Skeletal muscle cell (primary cell): ENCODE results near the gene KARS1.
"Not testable (repeated sequence)": the region's sequence is repeated elsewhere in the genome, so short reads cannot be mapped to it uniquely, and the experiment has no call there.

Experiments
- DNase-seq: peaks from one replicate; pipeline ENCODE4 v3.0.0-alpha.2; 2010; ENCODE audit warnings: low read depth
- H3K4me3 ChIP-seq: 2 replicates; pipeline ENCODE4 v1.5.1; 2011; ENCODE audit warnings: low read depth, mild to moderate bottlenecking, control low read depth, low read length, moderate library complexity

Gene KARS1

GRCh38 chr16:75627851-75628250 lies 19.6 kb downstream of the KARS1 start:
- no peak for DNase-seq
- H3K4me3 ChIP-seq, result no peak overlapping the region

- no peak overlapping the region for H3K4me3 ChIP-seq
- no peak for DNase-seq
Measured at GRCh38 chr16:75626806-75627205, 20.7 kb downstream of the KARS1 start.

- DNase-seq, result no peak
- H3K4me3 ChIP-seq, result no peak overlapping the region
Measured at GRCh38 chr16:75624921-75625334, 22.5 kb downstream of the KARS1 start.

- peak within 1 kb of the TSS; percentile 72 for H3K4me3 ChIP-seq
Measured at GRCh38 chr16:75622761-75623605, 24.5 kb downstream of the KARS1 start, which contains the start of gene ADAT1. ADAT1 (minus strand) TSS chr16:75623281; CDS start chr16:75620799, 2,482 bp downstream.

GRCh38 chr16:75621170-75621477 lies 26.3 kb downstream of the KARS1 start:
- no peak for DNase-seq
- H3K4me3 ChIP-seq, result no peak overlapping the region

More at GRCh38 chr16:75622761-75623605, 24.5 kb downstream of the KARS1 start, which contains the start of gene ADAT1:
- DNase-seq, result peak; percentile 93

GRCh38 chr16:75620326-75621169 lies 26.9 kb downstream of the KARS1 start:
- no peak overlapping the region for H3K4me3 ChIP-seq
- DNase-seq, result no peak

- H3K4me3 ChIP-seq, result no peak overlapping the region
- no peak for DNase-seq
Measured at GRCh38 chr16:75618780-75619179, 28.7 kb downstream of the KARS1 start.

- H3K4me3 ChIP-seq, result no peak overlapping the region
Measured at GRCh38 chr16:75617121-75617520, 30.3 kb downstream of the KARS1 start.

GRCh38 chr16:75616521-75617010 lies 30.9 kb downstream of the KARS1 start:
- no peak for DNase-seq

More at GRCh38 chr16:75617121-75617520, 30.3 kb downstream of the KARS1 start:
- no peak for DNase-seq

GRCh38 chr16:75615619-75616018 lies 31.8 kb downstream of the KARS1 start:
- DNase-seq, result no peak
- no peak overlapping the region for H3K4me3 ChIP-seq

More at GRCh38 chr16:75616521-75617010, 30.9 kb downstream of the KARS1 start:
- H3K4me3 ChIP-seq, result no peak overlapping the region

GRCh38 chr16:75614066-75614897 lies 33.2 kb downstream of the KARS1 start:
- H3K4me3 ChIP-seq, result no peak overlapping the region
- no peak for DNase-seq

- no peak overlapping the region for H3K4me3 ChIP-seq
- DNase-seq, result no peak
Measured at GRCh38 chr16:75606507-75606906, 41.0 kb downstream of the KARS1 start.

- no peak for DNase-seq
- H3K4me3 ChIP-seq, result no peak overlapping the region
Measured at GRCh38 chr16:75603241-75603640, 44.2 kb downstream of the KARS1 start.

GRCh38 chr16:75599452-75600277 lies 47.8 kb downstream of the KARS1 start:
- no peak overlapping the region for H3K4me3 ChIP-seq
- DNase-seq, result no peak

- no peak for DNase-seq
- no peak overlapping the region for H3K4me3 ChIP-seq
Measured at GRCh38 chr16:75593825-75594820, 53.3 kb downstream of the KARS1 start.

GRCh38 chr16:75593308-75593707 lies 54.2 kb downstream of the KARS1 start:
- no peak overlapping the region for H3K4me3 ChIP-seq

GRCh38 chr16:75591927-75592326 lies 55.5 kb downstream of the KARS1 start:
- not testable (repeated sequence) for DNase-seq, H3K4me3 ChIP-seq

More at GRCh38 chr16:75593308-75593707, 54.2 kb downstream of the KARS1 start:
- no peak for DNase-seq
